HG03139 (cell line): Measurements from ENCODE around the gene SP8.

Experiments used
- ATAC-seq: cut with Tn5 transposase; IDR thresholded peaks from one replicate; pipeline ENCODE4 v1.9.1; 2021; ENCODE audit not compliant: unreplicated experiment

Gene SP8

DNA sequence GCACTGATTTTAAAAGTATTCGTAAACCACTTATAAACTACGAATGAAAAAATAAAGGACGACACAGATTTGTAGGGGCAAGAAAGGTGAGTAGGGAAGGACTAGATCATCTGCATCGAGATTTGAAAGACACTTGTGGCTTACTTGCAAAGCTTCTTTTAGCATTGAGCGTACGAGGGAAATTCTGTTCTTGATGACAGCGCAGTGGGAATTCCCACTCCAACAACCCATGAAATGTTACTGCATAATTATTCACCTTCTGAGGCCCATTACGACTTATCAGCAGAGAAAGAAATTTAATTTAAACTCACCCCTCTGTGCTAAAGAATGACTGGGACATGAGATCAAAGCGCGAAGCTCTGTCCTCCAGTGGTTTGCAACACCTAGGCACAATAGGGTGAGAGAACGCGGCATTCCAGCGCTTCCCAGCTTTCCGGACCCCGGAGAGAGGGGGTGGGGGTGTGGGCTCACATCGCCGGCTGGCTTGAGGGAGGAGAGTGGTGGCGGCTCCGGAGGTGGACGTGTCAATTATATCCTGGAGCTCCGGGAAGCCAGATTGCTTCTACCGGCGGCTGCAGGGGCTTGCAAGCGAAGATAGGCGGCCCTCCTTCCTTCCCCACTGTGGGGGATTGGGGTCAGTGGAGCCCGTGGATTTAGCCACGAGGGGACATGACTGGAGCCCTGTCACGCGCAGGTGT lies 10.3 kb downstream of the SP8 start:
- no peak for ATAC-seq

DNA sequence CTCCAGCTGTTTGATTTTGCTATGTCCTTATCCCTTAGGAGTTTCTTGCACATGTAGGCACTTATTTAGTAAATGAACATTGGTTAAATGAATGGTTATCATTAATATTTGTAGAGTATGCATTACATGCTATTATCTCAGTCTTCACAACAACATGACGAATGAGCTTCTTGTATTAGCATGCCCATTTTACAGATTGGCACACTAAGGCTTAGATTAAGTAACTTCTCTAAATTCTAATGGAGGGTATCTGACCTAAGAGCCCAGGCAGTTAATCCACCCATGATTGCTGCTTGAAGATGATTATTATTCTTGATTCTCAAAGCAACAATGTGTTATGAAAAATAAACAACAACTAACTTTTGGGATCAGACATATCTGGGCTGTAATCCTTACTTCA lies 32.7 kb downstream of the SP8 start:
- no peak for ATAC-seq

DNA sequence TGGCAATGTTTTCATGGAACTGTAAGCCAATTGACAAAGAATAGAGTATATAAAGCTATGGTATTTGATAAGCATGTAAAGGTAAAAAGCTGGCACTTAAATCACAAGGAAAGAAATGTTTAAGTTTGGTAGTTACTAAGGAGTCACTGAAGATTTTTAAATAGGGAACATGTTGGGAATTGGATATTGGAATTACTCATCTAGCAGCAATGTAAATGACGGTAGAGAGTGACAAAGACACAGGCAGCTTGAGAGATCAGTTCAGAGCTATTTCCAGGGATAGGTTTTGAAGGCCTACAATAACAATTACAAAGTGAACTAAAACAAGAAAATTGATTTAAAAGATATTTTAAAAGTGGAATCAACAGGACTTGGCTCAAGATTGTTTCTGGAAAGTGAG lies 36.8 kb downstream of the SP8 start:
- ATAC-seq, result no peak

- no peak for ATAC-seq
These were observed 37.8 kb downstream of the SP8 start for GRCh38 chr7:20748853-20749252.

- ATAC-seq, result no peak
These were observed 39.7 kb downstream of the SP8 start for GRCh38 chr7:20747001-20747400.

DNA sequence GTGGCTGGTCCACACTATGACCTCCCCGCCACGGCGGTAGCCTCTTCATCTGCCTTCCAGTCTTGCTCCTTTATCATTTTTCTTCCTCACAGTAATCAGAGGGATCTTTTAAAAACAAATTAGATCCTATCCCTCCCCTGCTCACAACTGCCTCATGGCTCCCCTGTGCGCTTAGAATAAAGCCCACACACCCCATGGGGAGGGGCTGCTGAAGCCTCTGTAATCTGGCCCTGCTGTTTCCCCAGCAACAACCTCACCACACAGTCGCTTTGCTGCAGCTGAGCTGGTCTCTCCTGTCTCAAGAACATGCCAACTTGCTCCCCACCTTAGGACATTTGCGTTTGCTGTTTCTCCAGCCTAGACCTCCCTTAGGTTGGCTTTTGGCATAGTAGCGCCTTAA lies 41.0 kb downstream of the SP8 start:
- ATAC-seq, result no peak

DNA sequence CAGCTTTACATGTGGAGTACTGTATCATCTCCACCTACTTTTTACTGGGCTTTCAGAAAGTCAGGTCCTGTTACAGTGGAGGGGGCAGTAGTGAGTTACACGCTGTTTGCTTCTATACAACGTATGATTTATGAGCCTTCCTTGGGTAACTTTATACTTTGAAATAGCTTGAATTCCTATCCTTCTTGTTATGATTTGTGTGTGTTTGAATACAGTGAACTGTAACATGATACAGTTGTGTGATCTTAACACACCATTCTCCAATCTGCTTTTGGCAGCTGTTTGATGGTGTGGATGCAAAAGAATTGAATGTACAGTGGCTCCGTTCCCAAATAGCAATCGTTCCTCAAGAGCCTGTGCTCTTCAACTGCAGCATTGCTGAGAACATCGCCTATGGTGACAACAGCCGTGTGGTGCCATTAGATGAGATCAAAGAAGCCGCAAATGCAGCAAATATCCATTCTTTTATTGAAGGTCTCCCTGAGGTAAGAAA lies 41.7 kb downstream of the SP8 start:
- no peak for ATAC-seq

GRCh38 chr7:20742913-20743312 lies 43.8 kb downstream of the SP8 start:
- ATAC-seq, result peak; percentile 40

- peak; percentile 51 for ATAC-seq
These were observed 44.9 kb downstream of the SP8 start for GRCh38 chr7:20741801-20742200.

- ATAC-seq, result no peak
These were observed 47.9 kb downstream of the SP8 start for GRCh38 chr7:20738518-20739481.

- ATAC-seq, result no peak
These were observed 48.7 kb downstream of the SP8 start for GRCh38 chr7:20737840-20738448.

- no peak for ATAC-seq
These were observed 51.2 kb downstream of the SP8 start for GRCh38 chr7:20735346-20736065.
